HG03460 (cell line): ENCODE data around the gene CXXC1.
"Not testable (repeated sequence)": the region's sequence is repeated elsewhere in the genome, so short reads cannot be mapped to it uniquely, and the experiment has no call there.

ENCODE experiments used
- ATAC-seq: cut with Tn5 transposase; IDR thresholded peaks from one replicate; pipeline ENCODE4 v1.9.1; 2021; ENCODE audit not compliant: unreplicated experiment

The CXXC1 gene

GRCh38 chr18:50276452-50276851 lies 11.0 kb downstream of the CXXC1 start:
- no peak for ATAC-seq

GRCh38 chr18:50275503-50276036 lies 11.9 kb downstream of the CXXC1 start:
- no peak for ATAC-seq

GRCh38 chr18:50274941-50275340 lies 12.6 kb downstream of the CXXC1 start:
- no peak for ATAC-seq

- no peak for ATAC-seq
Observed at GRCh38 chr18:50274044-50274442, 13.4 kb downstream of the CXXC1 start.

GRCh38 chr18:50273203-50274043 lies 14.1 kb downstream of the CXXC1 start:
- no peak for ATAC-seq

GRCh38 chr18:50272568-50272967 lies 14.9 kb downstream of the CXXC1 start:
- ATAC-seq, result no peak

GRCh38 chr18:50268022-50268747 lies 19.3 kb downstream of the CXXC1 start:
- peak; percentile 71 for ATAC-seq

- ATAC-seq, result peak; percentile 70
Observed at GRCh38 chr18:50266248-50266704, 21.2 kb downstream of the CXXC1 start, which contains the start of gene CFAP53. Gene CFAP53 (minus strand): TSS chr18:50266495. CDS start chr18:50266404, 91 bp downstream.

- ATAC-seq, result no peak
Observed at GRCh38 chr18:50262977-50263376, 24.5 kb downstream of the CXXC1 start.

GRCh38 chr18:50250935-50251334 lies 36.6 kb downstream of the CXXC1 start:
- ATAC-seq, result no peak

- ATAC-seq, result no peak
Observed at GRCh38 chr18:50249576-50249975, 37.9 kb downstream of the CXXC1 start.

GRCh38 chr18:50247561-50247960 lies 39.9 kb downstream of the CXXC1 start:
- no peak for ATAC-seq

- ATAC-seq, result not testable (repeated sequence)
Observed at GRCh38 chr18:50241768-50242167, 45.7 kb downstream of the CXXC1 start.

- no peak for ATAC-seq
Observed at GRCh38 chr18:50240080-50240563, 47.4 kb downstream of the CXXC1 start.

GRCh38 chr18:50232419-50232818 lies 55.1 kb downstream of the CXXC1 start:
- ATAC-seq, result no peak
